Calu3 (cell line): ENCODE measurements around the gene RAMP1. TPM values are rescaled to one million over a fixed set of nuclear protein-coding genes. Genes with fewer than 3 reads are reported as not detected.

Experiments
- BruUV-seq: library from RNA; stranded (reverse); fragments of 400-500 nt; replicated peaks from 2 replicates; lab custom pipeline; 2021; lab: Mats Ljungman, UMichigan
- CTCF ChIA-PET: fragments of 300-600 bp; sonication (Branson Sonifier 250); formaldehyde crosslinking; loops from one replicate; lab custom pipeline; 2022; ENCODE audit warnings: antibody characterized with exemption; lab: Charles Lee
- DNase-seq: peaks from one replicate; pipeline ENCODE4 v3.0.0; 2022
- H3K27ac Mint-ChIP-seq: one replicate; pipeline ENCODE4 v1.8.0; 2022; ENCODE audit warnings: mixed read lengths; ENCODE audit not compliant: unreplicated experiment
- H3K27me3 Mint-ChIP-seq: one replicate; pipeline ENCODE4 v1.8.0; 2022; ENCODE audit warnings: mixed read lengths; ENCODE audit not compliant: unreplicated experiment
- H3K36me3 Mint-ChIP-seq: one replicate; pipeline ENCODE4 v1.8.0; 2022; ENCODE audit warnings: mild to moderate bottlenecking, moderate library complexity, mixed read lengths; ENCODE audit not compliant: insufficient read depth, unreplicated experiment
- H3K4me1 Mint-ChIP-seq: one replicate; pipeline ENCODE4 v1.8.0; 2022; ENCODE audit warnings: mild to moderate bottlenecking, low read depth, mixed read lengths; ENCODE audit not compliant: unreplicated experiment
- H3K4me3 Mint-ChIP-seq: one replicate; pipeline ENCODE4 v1.8.0; 2022; ENCODE audit warnings: mild to moderate bottlenecking, low read depth, moderate library complexity, mixed read lengths; ENCODE audit not compliant: unreplicated experiment
- H3K9me3 Mint-ChIP-seq: one replicate; pipeline ENCODE4 v1.8.0; 2022; ENCODE audit warnings: low read depth, mixed read lengths; ENCODE audit not compliant: unreplicated experiment
- intact Hi-C: fragments of 100-400 bp; cut with micrococcal nuclease; formaldehyde crosslinking; loops from one replicate; pipeline ENCODE4 v1.10.0; 2022; ENCODE audit not compliant: unreplicated experiment
- total RNA-seq: library from RNA; stranded (reverse); gene quantifications from 2 replicates; pipeline ENCODE4 v1.2.3, GENCODE V29; 2022
- TF ChIP-seq, protein P1 (sequence below): fragments of 200-600 bp; IDR thresholded peaks from one replicate; pipeline ENCODE4 v1.8.0; 2022; ENCODE audit warnings: antibody characterized with exemption; ENCODE audit not compliant: unreplicated experiment

RAMP1 gene
- total RNA-seq, 1 experiment from 2014 or later = 9.8 TPM

DNA sequence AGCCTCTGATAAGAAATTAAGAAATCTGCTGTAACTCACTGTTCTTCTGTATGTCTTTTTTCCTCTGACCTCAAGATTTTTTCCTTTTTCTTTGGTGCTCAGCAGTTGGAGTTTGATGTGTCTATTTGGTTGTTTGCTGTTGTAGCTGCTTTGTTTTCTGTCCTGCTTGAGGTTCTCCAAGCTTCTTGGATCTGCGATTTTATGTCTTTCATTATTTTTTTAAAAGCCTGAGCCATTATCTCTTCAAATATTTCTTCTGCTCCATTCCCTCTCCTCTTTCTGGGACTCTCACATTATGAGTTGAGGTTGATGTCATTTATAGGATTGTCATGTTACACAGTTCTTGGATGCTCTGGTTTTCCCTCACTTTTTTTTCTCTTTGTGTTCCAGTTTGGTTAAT is 47.7 kb downstream of the RAMP1 start:
- TF ChIP-seq, protein P1, sequence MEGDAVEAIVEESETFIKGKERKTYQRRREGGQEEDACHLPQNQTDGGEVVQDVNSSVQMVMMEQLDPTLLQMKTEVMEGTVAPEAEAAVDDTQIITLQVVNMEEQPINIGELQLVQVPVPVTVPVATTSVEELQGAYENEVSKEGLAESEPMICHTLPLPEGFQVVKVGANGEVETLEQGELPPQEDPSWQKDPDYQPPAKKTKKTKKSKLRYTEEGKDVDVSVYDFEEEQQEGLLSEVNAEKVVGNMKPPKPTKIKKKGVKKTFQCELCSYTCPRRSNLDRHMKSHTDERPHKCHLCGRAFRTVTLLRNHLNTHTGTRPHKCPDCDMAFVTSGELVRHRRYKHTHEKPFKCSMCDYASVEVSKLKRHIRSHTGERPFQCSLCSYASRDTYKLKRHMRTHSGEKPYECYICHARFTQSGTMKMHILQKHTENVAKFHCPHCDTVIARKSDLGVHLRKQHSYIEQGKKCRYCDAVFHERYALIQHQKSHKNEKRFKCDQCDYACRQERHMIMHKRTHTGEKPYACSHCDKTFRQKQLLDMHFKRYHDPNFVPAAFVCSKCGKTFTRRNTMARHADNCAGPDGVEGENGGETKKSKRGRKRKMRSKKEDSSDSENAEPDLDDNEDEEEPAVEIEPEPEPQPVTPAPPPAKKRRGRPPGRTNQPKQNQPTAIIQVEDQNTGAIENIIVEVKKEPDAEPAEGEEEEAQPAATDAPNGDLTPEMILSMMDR = no peak
- H3K36me3 Mint-ChIP-seq = no peaks in the 10 kb centered on the region
- peaks cover 13% of the 10 kb centered on the region for H3K9me3 Mint-ChIP-seq
- CTCF ChIA-PET = interaction anchor here (0.6 kb wide), 1 partner anchor 1820 kb away, joined by 3 read pairs; no protein-coding TSS in a partner anchor
- BruUV-seq = no TSS peak
- no peak for DNase-seq
- no peaks in the 10 kb centered on the region for H3K4me1 Mint-ChIP-seq
- intact Hi-C loops = no loop called here
- no peak overlapping the region for H3K4me3 Mint-ChIP-seq
- H3K27me3 Mint-ChIP-seq = no peaks in the 10 kb centered on the region
- H3K27ac Mint-ChIP-seq = no peak overlapping the region

DNA sequence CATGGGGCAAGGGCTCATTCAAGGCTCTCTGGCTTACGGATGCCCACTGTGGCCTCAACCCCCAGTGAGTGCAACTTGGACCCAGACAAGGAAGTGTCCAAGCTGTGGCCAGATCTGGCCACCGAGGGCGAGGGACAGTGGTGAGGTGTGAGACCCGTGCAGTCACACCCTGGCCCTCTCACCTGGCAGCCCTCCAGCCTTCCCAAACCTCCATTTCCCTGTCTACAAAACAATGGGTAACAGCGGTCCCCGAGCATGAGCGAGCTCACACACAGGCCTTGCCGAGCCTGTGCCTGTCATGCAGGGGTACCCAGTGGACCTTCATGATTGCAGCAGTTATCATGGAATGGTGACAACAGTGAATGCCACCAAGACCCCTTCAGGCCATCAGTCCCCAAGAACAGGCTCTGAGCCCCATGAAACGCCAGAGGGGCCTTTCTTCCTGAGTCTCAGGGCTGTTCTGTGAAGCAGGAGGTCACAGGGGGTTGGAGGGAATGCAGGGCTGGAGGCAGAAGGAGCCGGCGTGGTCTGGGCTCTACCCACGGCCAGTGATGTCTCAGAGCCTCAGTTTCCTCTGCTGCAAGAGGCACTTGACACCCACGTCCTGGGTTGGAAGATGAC is 49.8 kb downstream of the RAMP1 start:
- Mint-ChIP-seq H3K27ac (no peak overlapping the region), H3K4me3 (no peak overlapping the region), H3K27me3 (peaks cover 8% of the 10 kb centered on the region), H3K9me3 (peaks cover 13% of the 10 kb centered on the region), H3K36me3 (no peaks in the 10 kb centered on the region), H3K4me1 (no peaks in the 10 kb centered on the region)
- TF ChIP-seq, protein P1 = no peak
- DNase-seq = no peak
- CTCF ChIA-PET = no interaction called here
- intact Hi-C loops = no loop called here
- BruUV-seq = no TSS peak

DNA sequence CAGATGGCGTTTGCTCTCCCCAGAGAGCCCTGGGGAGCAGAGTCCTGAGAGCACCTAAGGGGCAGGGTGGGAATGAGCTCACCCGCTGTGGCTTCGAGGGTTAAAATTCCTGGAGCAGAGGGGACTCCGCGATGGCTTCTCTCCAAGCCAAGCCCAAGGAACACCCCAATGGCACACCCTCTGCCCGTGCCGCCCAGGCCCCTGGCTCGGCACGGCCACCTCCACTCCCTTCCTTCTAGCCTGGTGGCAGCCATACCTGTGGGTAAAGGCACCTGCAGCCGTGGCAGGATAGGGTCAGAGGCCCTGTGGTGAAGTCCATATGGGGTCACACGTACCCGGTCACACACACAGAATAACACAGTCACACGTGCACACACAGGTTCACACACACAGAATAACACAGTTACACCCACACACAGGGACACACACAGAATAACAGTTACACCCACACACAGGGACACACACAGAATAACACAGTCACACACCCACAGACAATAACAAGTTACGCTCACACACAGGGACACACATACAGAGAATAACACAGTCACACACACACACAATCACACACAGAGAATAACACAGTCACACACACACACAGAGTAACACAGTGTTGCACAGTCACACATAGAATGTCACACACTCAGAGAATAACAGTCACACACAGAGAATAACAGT is 50.5 kb downstream of the RAMP1 start:
- no TSS peak for BruUV-seq
- Mint-ChIP-seq H3K9me3 (peaks cover 13% of the 10 kb centered on the region), H3K27ac (no peak overlapping the region), H3K4me3 (no peak overlapping the region), H3K36me3 (peaks cover 5% of the 10 kb centered on the region), H3K4me1 (no peaks in the 10 kb centered on the region), H3K27me3 (peaks cover 16% of the 10 kb centered on the region)
- intact Hi-C loops = no loop called here
- no peak for DNase-seq
- CTCF ChIA-PET = no interaction called here
- TF ChIP-seq, protein P1 = no peak

DNA sequence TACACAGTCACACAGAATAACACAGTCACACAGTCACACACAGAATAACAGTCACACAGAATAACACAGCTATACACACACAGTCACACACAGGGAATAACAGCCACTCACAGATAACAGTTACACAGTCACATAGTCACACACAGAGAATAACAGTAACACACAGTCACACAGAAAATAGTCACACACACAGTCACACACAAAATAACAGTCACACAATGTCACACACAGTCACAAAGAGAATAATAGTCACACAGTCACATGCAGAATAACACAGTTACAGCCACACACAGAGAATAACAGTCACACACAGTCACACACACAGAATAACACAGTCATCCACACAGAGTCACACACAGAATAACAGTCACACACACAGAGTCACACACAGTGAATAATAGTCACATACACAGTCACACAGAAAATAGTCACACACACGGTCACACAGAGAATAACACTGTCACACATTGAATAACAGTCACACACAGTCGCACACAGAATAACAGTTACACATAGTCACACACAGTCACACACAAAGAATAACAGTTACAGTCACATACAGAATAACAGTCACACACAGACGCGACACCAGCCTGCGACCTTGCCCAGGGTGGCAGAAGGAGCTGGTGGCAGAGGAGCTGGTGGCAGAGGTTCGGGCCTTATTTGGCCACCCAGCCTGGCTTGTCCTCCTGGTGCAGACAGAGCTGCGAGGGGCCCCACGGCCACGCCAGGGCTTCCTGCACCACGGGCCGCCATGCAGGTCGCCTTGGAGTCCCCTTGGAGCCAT is 51.3 kb downstream of the RAMP1 start:
- DNase-seq = no peak
- Mint-ChIP-seq H3K4me1 (no peaks in the 10 kb centered on the region), H3K9me3 (peaks cover 13% of the 10 kb centered on the region), H3K36me3 (peaks cover 5% of the 10 kb centered on the region), H3K4me3 (no peak overlapping the region), H3K27me3 (peaks cover 16% of the 10 kb centered on the region), H3K27ac (no peak overlapping the region)
- CTCF ChIA-PET = interaction anchor here (1.1 kb wide), 1 partner anchor 23 kb away, joined by 3 read pairs; no protein-coding TSS in a partner anchor
- no TSS peak for BruUV-seq
- TF ChIP-seq, protein P1 = no peak
- intact Hi-C loops = no loop called here
